Measurements from ENCODE around the gene CHPF2.

Gene CHPF2

DNA sequence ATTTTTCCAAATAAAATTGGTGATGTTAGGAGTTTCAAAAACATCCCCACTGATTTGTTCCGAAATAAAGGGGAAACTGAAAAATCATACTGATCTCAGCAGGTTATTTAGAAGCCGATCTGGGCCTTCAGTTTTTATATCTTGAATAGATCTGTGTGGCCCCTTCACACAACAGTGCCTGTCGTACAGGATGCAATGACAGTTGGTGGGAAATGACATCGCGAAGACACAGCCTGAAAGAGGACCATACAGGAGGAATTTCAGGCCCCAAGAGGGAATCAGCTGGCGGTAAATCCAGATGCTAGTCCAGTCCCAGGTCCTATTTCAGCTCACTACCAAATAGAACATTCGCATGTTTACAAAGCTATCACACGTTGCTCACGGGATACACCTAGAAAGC, 25.0 kb upstream of the CHPF2 start:
- H3K27ac ChIP-seq, result no peak overlapping the region
- TF ChIP-seq, protein P1, sequence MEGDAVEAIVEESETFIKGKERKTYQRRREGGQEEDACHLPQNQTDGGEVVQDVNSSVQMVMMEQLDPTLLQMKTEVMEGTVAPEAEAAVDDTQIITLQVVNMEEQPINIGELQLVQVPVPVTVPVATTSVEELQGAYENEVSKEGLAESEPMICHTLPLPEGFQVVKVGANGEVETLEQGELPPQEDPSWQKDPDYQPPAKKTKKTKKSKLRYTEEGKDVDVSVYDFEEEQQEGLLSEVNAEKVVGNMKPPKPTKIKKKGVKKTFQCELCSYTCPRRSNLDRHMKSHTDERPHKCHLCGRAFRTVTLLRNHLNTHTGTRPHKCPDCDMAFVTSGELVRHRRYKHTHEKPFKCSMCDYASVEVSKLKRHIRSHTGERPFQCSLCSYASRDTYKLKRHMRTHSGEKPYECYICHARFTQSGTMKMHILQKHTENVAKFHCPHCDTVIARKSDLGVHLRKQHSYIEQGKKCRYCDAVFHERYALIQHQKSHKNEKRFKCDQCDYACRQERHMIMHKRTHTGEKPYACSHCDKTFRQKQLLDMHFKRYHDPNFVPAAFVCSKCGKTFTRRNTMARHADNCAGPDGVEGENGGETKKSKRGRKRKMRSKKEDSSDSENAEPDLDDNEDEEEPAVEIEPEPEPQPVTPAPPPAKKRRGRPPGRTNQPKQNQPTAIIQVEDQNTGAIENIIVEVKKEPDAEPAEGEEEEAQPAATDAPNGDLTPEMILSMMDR (conservative IDR thresholded peaks at IDR 0.05), result no peak

DNA sequence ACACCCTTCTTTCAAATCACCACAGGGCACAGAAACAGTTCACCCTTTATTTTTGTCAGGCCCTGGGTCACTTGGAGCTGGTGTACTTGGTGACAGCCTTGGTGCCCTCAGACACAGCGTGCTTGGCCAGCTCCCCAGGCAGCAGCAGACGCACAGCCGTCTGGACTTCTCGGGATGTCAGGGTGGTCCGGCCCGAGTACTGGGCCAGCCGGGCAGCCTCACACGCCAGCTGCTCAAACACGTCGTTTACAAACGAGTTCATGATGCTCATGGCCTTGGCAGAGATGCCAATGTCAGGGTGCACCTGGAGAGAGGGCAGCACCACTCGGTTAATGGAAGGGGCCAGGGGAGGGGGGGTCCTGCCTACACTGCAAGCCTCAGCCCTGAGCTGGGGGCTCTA, 24.5 kb upstream of the CHPF2 start:
- TF ChIP-seq, protein P1 (conservative IDR thresholded peaks at IDR 0.05), result no peak
- no peak overlapping the region for H3K27ac ChIP-seq

DNA sequence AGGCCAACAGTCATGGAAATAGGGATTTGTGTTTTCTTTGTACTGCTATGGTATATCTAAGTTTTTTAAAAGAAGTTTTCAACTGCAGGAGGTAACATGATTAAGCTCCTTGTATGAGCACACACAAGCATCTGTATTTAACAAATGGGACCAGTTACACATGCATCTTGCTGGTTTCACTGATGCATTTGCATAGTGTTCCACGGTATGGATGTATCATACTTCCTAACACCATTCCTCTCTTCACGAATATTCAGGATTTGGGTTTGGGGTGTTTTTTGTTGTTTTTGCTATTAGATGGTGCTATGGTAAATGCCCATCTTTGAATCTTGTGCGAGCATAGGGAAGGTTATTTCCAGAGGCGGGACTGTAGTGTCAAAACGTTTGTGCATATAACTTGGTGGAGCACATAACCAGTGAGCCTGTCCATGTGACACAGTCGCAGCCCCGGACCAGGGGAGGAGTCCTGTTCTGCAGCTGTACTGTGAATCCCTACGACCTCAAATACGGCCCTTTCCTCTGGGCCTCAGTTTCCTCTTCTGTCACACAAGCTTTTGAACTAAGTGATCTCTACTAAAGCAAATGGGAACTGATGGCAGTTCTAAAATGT, 23.9 kb upstream of the CHPF2 start:
- no peak overlapping the region for H3K27ac ChIP-seq
- TF ChIP-seq, protein P1 (conservative IDR thresholded peaks at IDR 0.05), result no peak

DNA sequence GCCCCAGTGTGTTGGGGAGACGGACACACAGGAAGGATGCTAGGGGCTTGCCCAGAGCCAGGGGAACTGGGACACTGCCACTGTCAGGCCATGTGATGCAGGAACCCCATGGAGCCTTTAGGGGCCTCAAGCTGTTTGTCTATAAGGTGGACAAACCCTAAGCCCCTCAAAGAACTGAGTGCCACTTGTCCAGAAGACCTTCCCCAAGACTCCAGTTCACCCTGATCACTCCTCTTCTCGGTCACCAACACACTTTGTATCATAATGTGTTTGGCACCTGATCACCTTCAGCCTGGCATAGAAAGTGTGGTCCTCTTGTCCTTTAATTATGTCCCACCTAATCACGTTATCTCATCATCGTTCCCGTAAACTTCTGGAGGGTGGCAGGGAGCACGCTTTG, 22.7 kb upstream of the CHPF2 start:
- TF ChIP-seq, protein P1 (conservative IDR thresholded peaks at IDR 0.05), result no peak
- H3K27ac ChIP-seq, result no peak overlapping the region

DNA sequence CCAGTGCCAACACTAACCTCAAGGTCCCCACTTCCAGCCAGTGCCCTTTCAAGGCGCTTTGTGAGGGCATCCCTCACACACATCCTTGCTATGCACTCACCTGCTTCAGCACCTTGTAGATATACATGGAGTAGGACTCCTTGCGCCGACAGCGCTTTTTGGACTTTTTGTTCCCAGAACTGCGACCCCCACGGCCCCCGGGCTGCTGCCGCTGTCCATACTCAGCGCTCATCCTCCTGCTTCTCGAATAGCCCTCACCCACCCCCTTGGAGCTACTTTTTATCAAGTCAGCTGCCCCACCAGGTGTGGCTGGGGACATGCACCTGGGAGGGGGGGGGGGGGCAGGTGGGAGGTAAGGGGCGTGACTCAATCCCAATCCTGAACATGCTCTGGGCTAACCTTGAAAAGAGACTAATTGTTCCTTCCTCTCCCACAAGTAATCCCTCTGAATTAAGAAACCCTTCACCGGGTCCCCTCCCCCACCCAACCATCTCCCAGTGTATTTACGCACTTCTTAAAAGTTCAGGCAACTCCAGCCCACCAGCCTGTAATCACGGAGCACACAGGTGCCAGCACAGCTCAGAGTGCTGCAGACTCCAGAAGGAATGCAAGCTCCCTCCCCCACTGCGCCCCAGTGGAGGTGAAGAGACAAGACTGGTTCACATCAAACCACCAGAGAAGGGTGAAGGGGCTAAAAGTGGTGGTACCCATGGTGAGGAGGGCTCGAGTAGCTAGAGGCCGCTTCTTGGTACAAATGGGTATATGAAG, 22.0 kb upstream of the CHPF2 start, which contains the start of gene H2BK1:
Gene H2BK1, minus strand, starts transcription at position 402 of the 768 bp plus-strand sequence. Its CDS starts 170 bp downstream, at position 232.
- TF ChIP-seq, protein P1 (conservative IDR thresholded peaks at IDR 0.05), result no peak
- no peak within 1 kb of the TSS for H3K27ac ChIP-seq

DNA sequence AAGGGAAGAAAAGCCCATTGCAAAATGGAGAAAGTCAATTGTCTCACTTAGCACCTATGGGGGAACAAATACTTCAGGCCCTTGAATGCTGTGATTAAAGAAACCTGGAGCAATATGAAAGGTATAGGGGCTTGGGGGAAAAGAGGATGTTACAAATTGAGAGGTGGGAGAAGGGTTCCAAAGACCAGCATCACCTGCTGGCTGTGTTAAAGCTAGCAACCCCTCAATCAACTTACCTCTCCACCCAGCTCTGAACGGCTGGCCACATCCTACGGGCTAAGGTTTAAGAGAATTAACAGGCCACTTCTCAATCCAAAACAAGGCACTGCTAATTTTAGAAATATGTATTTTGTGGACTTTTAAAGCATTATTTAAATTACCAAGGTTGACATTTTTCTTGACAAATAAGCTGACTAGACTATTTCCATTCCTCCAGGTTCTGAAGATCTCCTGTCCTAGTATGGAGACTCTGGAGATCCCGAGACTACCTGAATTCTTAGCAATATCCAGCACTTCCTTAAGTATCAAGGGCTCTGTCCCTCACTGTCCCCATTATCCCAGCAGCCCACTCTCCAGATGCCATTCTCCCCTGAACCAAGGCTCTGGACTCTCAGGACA, 21.0 kb upstream of the CHPF2 start:
- TF ChIP-seq, protein P1 (conservative IDR thresholded peaks at IDR 0.05), result no peak

DNA sequence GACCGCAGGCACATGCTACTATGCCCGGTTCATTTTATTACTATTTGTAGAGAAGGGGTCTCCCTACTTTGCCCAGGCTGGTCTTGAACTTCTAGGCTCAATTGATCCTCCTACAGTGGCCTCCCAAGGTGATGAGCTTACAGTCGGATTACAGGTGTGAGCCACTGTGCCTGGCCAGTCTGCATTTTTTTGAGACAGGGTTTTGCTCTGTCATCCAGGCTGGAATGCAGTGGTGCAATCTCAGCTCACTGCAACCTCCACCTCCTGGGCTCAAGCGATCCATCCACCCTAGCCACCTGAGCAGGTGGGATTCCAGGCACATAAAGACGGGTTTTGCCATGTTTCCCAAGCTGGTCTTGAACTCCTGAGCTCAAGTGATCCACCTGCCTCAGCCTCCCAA, 19.7 kb upstream of the CHPF2 start:
- H3K27ac ChIP-seq, result no peak overlapping the region
- TF ChIP-seq, protein P1 (conservative IDR thresholded peaks at IDR 0.05), result no peak

More for the DNA sequence above, 21.0 kb upstream of the CHPF2 start:
- H3K27ac ChIP-seq, result no peak overlapping the region
